Measurements from ENCODE around the gene ALS2.
A peak's percentile ranks its signal among the peaks of the same experiment; 100 is the strongest.
"Not testable (repeated sequence)": the region's sequence is repeated elsewhere in the genome, so short reads cannot be mapped to it uniquely, and the experiment has no call there.

The ALS2 gene

DNA sequence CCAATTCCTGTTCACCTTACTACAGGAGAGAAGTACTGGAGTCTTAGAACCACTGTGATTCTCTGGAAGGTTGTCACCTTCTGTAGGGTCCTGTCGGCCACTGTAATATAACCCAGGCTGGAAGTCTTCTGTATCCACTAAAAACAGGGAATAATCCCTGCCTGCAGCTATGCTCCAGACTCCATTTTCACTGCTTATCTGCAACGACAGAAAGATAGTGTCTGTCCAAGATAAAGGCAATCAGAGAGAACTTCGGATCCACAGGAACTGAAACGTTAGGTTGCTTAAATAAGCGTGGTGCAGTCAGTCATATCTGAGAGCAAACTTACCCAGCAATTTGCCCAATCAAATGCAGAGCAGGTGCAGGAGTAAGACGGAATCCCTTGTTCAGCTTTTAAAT is 34.2 kb downstream of the ALS2 start:
- no peak for DNase-seq

DNA sequence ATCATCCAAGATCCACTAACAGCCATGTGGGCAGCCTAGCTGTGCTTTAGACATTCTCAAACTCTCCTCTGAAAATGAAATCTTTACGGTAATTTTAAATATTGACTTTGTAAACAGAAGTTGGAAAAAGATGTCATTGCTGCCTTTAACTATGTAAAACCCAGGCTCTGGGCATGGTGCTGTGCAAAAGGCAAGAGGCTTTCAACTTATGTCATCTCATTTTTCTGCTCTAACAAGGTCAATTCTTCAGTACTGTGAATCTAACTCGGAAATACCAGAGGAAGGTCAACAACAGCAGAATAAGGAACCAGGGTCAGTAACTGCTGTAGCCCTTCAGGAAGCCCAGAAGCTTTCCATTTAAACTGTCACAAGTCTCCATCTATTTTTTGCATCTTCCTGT is 45.2 kb downstream of the ALS2 start:
- no peak for DNase-seq

DNA sequence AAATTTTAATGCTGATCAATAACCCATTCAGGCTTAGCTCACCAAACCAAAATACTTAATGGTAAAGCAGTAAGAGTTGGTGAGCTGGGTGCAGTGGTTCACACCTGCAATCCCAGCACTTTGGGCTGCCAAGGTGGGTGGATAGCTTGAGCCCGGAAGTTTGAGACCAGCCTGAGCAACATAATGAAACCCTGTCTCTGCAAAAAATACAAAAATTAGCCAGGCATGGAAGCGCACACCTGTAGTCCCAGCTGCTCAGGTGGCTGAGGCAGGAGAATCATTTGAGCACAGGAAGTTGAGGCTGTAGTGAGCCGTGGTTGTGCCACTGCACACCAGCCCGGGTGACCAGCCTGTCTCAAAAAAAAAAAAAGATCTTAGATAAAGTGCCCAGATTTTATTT is 46.6 kb downstream of the ALS2 start:
- no peak for DNase-seq

DNA sequence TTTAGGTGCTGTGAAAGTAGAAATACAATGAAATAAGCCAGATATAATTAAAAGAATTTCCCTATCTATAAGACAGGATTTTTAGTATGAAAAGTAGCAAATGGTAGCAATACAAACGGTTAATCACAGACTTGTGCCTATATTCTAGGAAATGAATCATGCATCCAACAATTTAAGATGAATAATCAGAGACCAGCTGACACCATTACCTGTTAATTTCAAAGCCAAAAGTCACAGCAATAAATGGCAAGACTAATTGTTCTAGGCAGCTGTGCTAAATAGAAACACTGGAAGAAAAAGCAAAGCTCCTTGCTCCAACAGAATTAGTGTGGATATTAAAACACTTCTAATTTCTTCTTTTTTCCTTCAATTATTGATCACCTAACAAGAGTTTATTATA is 47.2 kb downstream of the ALS2 start:
- DNase-seq, result no peak

DNA sequence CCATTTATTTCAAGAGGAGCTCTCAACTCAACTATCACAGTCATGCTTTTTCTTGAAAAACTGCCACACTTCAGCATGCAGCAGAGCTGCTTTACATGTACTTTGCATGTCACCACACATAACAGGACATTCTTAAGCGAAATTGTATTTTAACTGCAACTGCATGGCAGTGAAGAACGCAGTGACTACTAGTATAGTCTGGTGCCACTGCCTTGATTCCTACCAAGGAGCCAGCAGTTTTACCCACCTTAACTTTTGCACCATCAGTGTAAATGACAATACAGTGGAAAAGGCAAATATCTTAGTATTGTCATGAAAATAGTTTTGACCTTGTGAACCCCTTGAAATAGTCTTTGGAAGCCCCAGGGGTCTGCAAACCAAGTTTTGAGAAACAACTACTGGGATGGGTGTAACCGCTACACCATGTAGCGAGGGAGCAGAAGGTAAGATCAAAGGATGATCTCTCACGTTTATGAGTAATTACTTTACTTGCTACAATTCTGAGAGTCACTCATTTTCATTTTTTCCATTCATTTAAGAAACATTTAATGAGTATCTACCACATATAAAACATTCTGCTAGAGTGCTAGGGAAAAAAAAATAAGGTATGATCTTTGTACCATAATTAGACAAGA is 50.0 kb downstream of the ALS2 start:
- DNase-seq, result no peak

DNA sequence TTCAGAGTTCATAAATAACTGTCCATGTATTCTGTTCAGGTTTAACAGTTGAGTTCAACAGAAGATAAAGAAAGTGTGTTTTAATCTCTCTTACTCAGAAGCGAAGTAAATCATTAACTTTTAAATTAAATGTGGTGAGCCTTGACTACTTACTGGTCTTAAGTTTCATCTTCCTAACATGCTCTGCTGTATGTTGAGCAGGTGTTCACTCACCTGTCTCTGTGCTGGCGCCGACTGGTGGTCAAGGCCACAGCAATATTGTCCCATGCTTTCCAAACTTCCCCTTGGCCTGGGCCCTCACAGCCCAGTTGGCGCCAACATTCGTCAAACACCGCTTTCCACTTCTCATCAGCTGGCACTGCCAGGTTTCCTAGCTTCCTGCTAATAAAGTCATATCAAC is 65.3 kb downstream of the ALS2 start:
- no peak for DNase-seq

DNA sequence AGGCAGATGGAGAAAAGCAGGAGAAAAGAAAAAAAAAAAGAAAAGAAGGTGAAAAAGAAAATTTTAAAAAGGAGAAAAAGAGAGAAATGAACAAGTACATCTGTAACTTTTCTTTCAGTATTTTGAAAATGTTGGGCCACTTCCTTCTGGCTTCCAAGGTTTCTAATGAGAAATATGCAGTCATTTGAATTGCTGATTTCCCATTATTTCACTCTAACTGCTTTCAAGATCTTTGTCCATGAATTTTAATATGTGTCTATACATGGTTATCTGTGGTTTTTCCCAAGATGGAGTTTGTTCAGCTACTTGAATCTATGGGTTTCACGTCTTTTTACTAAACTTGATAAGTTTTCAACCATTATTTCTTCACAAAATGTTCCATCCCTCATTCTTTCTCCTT is 68.0 kb downstream of the ALS2 start:
- DNase-seq, result no peak

DNA sequence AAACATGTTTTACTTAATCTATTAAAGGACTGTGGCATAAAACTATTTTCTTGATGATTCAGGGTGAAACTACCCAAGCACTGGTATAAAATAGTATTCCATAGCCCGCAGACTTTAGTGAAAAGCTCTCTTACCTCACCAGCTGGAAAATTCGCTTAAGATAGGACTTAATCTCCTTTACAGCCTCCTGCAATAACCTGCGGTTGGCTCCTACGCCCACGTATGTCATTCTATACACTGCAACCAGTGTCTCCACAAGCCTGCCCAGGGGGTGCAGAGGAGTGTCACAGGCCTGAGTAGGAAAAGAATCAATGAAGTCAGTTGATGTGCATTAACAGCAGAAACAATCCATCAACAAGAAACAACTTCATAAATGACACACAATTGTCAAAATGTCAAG is 71.0 kb downstream of the ALS2 start:
- DNase-seq, result no peak

DNA sequence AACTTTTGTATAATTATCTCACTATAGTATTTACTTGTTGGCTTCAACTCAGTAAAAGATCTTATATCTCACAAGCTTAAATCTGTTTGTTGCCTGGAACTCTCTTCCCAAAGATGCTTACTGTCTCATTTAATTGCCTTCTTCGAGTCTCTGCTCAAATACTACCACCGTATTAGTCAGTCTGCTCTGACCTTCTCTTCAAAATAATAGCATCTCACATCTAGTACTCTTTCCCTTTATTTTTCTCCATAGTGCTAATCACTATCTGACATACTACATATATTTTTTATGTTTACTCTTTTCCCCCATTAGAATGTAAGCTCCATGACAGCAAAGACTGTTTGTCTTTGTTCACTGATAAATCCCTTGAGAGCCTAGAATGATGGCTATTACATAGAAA is 71.7 kb downstream of the ALS2 start:
- no peak for DNase-seq

DNA sequence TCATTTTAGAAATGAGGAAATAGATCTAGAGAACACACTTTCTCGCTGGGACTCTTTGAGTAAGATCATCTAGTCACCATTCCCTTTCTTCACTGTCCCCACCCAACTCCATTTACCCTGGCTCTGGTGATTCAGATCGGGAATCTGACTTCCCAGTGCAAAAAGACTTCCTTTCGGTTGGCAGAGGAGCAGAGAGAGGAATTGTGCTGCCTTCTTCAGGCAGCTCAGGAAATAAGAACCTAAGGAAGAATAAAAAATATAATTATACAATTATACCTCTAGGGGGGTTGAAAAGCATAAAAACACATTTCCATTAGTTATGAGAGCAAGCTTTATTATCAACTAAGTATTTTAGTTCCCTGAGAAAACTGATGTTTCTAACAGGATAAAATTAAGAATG is 73.0 kb downstream of the ALS2 start:
- no peak for DNase-seq

DNA sequence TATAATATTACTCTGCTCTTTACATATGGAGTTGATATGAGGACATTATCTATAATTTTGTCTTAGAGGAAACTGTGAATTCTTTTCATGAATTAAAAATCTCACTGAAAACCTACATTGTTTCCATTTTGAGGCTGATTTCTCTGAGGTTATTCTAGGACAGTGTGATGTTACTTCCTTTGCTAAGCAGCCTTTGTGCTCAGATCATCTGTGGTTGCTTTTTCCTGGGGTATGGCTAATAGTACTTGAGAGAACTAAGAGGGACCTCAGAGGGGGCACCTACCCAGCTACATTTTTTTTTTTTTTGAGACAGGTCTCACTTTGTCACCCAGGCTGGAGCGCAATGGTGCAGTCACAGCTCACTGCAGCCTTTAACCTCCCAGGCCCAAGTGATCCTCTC is 73.6 kb downstream of the ALS2 start:
- no peak for DNase-seq

DNA sequence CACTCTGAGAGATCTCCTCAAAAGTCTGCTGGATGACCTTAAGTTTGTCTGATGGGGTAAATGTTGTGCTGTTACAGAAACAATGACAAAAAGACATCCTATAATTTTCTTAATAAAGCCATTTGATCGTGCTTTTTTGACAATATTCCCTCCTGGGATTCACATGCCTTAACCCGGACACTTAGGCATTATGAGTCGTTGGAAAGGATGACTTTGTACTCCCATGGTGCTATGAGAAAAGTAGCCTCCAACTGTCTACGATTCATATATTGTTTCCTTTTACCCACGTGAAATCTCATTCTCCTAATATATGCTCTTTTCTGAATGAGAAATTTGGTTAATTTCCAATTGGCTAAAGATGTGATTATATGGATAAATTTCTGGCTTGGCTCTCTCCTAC is 76.2 kb downstream of the ALS2 start:
- DNase-seq, result no peak

DNA sequence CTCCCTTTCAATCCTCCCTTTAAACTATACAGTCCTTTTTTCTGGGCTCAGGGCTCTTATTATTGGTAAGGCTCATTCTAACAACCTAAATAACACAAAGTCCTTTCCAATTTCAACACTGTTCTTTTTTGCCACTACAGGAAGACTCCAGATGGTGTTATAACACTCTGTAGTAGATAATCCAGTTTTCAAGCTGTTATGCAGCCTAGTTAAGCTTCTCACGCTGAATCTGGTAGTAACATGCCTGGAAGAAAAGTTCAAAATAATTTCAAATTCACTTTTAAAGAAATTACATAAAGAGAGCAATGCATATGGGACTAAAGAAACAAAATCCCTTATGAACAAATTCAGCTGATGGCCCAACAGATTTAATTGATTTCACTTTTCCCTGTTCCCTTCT is 79.1 kb downstream of the ALS2 start:
- no peak for DNase-seq

DNA sequence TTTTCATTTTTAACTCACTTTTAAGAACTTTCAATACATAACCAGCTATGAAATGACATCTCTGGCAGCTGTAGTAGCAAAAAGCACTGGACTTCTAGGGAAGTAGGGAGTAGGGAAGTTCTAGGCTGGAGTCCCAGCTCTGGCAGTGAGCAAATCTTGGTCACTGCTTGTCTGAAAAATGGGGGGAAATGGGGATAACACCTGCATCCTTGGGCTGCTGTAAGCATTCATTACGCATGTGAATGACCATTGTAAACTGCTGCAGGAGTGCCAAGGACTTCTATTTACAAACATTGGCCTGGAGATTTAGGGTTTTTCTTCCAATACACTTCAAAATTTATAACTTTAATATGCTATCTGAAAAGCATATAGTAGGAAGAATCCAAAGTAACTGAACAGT is 81.3 kb downstream of the ALS2 start:
- DNase-seq, result no peak

DNA sequence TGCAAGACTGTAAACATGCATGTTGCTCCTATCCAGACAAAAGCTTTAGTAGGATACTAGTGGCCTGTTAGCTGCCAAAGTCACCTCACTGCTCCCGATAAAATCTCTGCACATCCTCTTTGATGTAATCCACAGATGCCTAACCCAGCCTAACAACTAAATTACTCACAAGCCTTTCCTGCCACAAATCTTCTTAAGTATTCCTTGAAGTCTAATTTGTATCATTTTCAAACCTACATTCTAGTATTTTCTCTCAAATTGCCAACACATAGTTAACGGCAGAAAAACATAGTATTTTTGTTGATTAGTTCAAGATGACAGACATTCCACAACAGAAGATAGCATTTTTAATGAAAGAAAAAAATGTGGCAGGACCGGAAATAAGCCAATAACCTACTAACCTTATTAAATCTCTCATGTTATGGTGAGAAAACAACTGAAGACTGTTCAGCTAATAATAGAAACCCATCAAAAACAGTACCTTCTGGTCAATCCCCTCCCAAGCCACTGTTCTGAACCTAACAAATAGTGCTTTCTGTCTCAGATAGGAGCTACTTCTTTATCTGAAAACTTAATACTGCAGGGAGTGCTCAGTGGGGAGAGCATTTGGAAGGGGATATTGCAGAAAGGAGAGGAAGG is 82.0 kb downstream of the ALS2 start, which contains the start of gene MPP4:
Gene MPP4 (minus strand): TSS at position 57 of the 639 bp plus-strand sequence. CDS start 4,690 bp downstream, outside the sequence.
- no peak for DNase-seq

DNA sequence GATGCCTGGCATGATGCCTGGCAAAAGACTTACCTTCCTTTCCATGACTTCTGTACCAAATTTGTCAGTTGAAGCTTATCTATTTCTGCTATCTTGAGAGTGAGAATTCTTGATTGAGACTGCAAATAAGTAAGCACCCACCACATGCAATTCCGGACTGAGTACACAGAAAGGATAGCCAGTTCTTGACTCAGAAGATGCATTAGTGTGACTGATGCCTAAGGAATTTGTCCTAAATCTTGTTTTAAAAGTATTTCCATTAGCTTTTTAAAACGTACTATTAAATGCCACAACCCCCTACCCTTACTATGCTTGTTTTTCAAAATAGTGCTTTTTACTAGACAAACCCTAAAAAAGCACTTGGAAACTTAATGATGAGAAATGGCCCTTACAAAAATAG is 82.8 kb downstream of the ALS2 start:
- no peak for DNase-seq

DNA sequence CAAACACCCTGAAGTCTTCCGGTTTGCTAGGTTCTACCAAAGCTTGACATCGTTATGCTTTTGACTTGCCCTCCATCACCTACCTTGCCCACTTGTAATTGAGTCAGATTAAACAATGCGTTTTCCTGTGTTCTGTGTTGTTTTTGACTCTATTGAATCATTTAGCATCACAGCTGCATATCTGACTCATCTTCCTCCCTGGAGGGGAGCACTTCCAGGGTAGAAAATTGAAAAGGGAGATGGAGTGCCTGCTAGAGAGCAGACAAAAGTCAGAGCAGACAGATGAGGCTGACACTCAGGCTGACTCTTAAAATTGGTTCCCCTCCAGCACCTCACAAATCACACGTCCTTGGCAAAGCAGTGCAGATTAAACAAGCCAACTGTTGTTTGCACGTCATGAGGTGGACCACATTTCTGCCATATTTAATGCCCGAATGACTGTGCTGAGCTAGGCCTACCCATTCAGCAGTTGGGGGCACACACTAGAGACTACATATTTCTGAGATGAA is 84.5 kb downstream of the ALS2 start:
- DNase-seq, result no peak

DNA sequence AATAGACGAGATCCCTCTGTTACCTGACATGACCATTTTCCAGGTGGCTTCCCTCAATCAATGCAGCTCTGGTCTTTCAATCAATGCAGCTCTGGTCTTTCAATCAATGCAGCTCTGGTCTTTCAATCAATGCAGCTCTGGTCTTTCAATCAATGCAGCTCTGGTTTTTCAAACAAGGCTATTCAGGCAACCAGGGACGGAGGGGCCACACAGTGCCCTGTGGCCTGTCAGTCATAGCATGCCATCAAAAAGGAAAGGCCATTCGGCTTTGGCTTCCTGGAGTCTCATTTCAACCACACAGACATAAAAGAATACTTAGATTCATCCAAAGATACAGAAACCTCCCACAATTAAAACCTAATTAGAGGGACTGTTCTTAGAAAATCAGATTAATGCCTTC is 95.6 kb downstream of the ALS2 start:
- no peak for DNase-seq

DNA sequence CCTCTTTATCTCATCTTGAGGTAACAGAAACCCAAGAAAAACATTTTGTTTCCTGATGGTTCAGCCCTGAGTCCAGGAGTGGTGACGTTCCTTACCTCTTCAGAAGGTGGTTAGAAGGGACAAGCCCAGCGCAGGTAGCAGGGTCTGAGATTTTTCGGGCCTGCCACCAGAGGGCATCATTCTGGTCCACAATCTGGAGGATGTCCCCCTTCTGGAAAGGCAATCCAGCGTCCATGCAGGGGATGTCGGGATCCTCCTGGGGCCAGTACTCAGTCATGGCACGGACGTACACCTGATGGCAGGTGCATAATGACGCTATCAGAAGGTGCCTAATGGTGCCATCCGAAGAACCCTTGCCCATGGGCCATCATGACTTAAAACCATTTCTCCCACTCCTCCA is 100.0 kb downstream of the ALS2 start:
- peak; percentile 68 for DNase-seq

DNA sequence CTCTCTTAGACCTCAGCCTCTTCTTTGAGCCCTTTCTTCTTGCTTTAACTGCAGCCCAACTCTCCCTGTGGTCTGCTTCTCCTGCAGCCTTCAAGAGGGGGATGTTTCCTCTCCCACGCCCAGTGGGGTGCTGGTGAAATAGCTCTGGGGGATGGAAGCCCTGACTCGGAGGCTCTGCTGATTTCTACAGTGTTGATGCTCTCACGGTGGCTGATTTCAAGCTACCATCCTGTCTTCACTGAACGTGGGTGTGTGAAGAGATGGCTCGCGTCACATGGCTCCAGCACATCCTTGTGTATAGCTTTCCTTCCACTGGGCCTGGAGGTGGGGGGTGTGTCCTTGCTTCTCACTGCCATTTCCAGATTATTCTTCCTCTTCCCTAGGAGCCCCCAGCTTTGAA is 102.3 kb downstream of the ALS2 start:
- DNase-seq, result no peak

DNA sequence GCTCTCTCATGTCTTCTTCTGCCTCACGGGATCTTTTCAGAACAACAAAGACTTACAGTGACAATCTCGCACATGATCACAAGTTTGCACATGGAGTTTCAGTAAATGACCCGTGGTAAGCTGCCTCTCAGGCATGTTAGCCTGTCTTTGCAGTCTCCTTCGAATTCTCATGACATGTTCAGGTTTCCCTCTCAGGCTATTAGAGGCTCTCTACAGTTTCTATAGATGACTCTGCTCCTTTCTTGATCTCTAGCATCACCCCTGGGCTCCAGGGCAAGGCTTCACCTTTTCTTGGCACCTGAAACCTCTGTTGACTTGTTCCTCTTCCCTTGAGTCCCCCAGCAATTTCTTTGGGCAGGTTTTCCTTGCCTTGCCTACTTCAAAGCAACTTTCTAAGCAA is 105.3 kb downstream of the ALS2 start:
- no peak for DNase-seq

DNA sequence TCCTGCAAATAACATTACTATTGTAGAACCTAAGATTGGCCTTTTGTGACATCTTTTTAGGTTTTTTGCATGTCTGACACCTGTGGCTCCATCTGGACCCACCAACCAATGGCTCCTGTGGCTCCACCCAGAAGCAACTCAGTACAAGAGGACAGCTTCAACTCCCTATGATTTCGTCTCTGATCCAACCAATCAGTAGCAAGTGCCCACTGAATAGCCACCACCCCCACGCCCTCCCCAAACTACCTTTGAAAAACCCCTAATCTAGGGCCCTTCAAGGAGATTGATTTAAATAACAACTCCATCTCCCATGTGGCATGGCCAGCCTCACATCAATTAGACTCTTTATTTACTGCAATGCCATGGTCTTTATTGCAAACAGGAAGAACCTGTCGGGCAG is 105.9 kb downstream of the ALS2 start:
- no peak for DNase-seq

DNA sequence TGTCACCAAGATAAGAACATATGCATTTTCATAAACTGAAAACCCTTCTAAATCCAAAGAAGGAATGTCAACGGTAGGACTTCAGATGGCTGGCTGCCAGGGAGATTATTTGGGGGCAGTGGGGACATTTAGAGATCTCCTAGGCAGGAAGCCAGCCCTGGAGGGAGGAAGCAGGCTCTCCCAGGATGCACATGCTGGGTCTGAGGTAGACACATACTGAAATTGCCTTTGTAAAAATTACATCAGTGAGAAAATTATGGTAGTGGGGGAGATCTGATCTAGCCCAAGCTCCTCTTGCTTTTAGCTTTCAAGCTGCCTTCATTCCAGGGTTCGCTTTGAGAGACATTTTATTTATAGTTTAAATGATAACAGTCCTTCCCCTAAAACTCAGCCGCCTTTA is 106.4 kb downstream of the ALS2 start:
- DNase-seq, result no peak

DNA sequence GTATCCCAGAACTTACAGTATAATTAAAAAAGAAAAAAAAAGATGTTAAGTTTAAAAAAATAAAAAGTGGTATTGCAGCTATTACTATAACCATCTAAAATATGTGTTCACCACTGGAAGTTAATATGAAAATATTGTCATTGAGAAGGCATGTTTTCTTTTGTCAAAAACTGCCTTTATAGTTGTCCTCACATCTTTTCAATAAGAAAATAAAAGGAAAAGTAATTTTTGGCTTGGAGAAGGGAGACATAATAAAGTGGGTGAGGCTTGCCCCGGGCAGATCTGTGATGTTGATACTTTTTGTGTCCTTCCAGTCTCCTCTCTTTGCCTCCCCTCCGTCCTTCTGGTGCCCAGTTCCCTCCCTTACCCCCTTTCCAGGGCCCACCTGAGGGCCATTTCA is 107.2 kb downstream of the ALS2 start:
- no peak for DNase-seq

DNA sequence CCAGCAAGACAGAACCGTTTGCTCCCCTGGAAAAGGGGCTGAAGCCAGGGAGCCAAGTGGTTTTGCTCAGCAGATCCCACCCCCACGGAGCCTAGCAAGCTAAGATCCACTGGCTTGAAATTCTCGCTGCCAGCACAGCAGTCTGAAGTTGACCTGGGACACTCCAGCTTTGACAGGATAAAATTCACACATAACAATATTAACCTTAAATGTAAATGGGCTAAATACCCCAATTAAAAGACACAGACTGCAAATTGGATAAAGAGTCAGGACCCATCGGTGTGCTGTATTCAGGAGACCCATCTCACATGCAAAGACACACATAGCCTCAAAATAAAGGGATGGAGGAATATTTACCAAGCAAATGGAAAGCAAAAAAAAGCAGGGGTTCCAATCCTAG is 109.5 kb downstream of the ALS2 start:
- not testable (repeated sequence) for DNase-seq
